GM19099 (cell line): ENCODE data around the gene ABCB11.

Source experiments
- POLR2A ChIP-seq: IDR thresholded peaks from 3 replicates; pipeline ENCODE4 v1.6.1; 2011; ENCODE audit warnings: low read depth; ENCODE audit not compliant: insufficient read length; ENCODE audit errors: extremely low read depth

The ABCB11 gene

GRCh38 chr2:168934826-168935225 lies 96.3 kb downstream of the ABCB11 start:
- no peak for TF ChIP-seq POLR2A

DNA sequence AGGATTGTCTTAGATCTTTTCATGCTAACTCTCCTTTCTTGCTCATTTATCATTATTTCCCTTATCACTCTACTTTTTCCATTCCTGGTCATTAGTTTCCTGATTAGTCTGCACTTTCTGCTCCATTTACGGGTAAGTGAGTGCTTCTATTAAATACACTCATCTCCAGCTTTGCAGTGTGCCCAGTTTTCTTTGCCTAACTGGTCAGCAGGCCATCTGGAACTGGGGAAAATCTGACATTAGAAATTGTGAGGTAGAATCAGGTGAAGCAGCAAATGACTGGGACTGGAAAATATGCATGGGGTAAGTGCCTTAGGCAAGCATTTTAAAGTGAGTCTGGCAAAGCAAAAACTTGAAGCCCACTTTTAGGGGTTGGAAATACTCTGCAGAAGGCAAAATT lies 100.9 kb downstream of the ABCB11 start:
- no peak for TF ChIP-seq POLR2A

- TF ChIP-seq POLR2A = no peak
Measured at GRCh38 chr2:168929031-168929430, 102.1 kb downstream of the ABCB11 start.

DNA sequence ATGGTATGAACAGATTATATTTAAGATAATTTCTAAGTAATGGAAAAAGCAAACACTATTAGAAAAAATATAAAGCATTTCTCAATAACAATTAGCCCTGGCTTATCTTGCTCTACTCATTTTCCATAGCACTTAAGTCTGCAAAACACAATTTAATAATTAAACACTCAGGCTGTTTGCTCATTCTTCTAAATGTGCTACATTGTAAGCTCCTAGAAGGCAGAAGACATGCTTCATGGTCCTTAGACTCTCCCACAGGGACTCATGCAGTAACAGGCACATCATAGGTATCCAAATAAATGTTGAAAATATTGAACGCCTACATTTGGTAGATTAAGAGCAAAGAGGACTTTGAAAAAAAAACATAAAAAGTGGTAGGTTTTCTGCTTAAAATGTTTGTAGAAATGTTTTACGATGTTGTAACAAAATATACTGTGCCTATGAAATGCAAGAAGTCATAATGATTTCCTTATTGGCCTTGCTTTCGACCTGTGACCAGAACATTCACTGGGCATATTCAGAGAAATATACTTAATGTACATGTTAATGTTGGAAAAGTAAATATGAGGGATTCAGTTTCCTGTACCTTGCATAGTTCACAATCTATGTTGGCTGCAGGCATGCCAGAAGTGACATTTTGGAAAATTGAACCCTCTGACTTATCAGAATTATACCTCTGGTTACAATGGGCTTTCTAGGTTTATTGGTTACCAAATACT lies 102.9 kb downstream of the ABCB11 start:
- no peak for TF ChIP-seq POLR2A

GRCh38 chr2:168926621-168927386 lies 104.3 kb downstream of the ABCB11 start:
- TF ChIP-seq POLR2A = no peak

DNA sequence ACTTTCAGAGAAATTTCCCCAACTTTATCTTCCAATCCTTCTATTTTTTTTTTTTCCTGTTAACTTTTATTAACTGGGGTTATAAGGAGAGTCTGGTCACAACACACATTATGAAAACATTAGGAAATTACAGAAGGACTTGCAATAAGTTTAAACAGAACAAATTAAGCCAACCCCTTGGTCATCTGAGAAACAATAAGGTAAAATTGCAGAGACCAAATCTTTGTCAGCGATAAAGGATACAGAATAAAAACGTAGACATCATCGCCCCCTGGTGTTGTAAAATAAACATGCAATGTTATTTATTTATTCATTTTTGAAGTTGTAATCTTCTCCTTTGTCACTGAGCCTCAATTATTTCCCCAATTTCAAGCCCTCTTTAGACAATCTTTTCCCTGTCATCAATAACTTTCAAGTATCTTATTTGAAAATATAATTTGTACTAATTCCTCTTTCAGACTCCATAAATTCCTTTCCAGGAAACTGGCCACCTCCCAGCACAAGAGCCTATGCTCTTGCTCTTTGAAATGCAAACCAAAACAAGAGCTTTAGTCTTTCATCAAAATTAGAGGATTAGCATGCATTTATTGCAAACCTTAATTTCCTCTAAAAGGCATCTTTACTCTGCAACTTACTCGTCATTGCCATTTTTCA lies 110.5 kb downstream of the ABCB11 start:
- TF ChIP-seq POLR2A = no peak

GRCh38 chr2:168916331-168916675 lies 114.8 kb downstream of the ABCB11 start:
- TF ChIP-seq POLR2A = no peak

- TF ChIP-seq POLR2A = no peak
Measured at GRCh38 chr2:168915441-168916330, 115.4 kb downstream of the ABCB11 start.

GRCh38 chr2:168913495-168913894 lies 117.6 kb downstream of the ABCB11 start:
- no peak for TF ChIP-seq POLR2A

- no peak for TF ChIP-seq POLR2A
Measured at GRCh38 chr2:168912901-168913369, 118.2 kb downstream of the ABCB11 start.

- TF ChIP-seq POLR2A = no peak
Measured at GRCh38 chr2:168912466-168912865, 118.7 kb downstream of the ABCB11 start.

GRCh38 chr2:168910330-168910729 lies 120.8 kb downstream of the ABCB11 start:
- TF ChIP-seq POLR2A = no peak

GRCh38 chr2:168907940-168908662 lies 123.0 kb downstream of the ABCB11 start:
- no peak for TF ChIP-seq POLR2A

GRCh38 chr2:168904358-168904757 lies 126.8 kb downstream of the ABCB11 start:
- no peak for TF ChIP-seq POLR2A
